Neutrophil (primary cell): ENCODE data around the gene KICS2.

Experiments
- H3K27ac ChIP-seq: fragments of 200-600 bp; sonication (generic); 2 replicates; pipeline ENCODE4 v1.5.1; 2016; ENCODE audit warnings: mild to moderate bottlenecking, moderate library complexity
- H3K27me3 ChIP-seq: fragments of 200-600 bp; sonication (generic); 2 replicates; pipeline ENCODE4 v1.6.0; 2016; ENCODE audit warnings: mild to moderate bottlenecking
- H3K36me3 ChIP-seq: fragments of 200-600 bp; sonication (generic); 2 replicates; pipeline ENCODE4 v1.5.1; 2017
- H3K4me1 ChIP-seq, 2 experiments: fragments of 200-600 bp in 1 of 2; sonication (generic) in 1 of 2; 1 replicate in 1 of 2; 2 replicates in 1 of 2; pipeline versions ENCODE4 v1.5.1 to v1.6.1; 2013 to 2016; ENCODE audit warnings: low read depth in 1 of 2, low read length in 1 of 2, mild to moderate bottlenecking in 1 of 2, moderate library complexity in 1 of 2; ENCODE audit not compliant: control insufficient read depth in 1 of 2, insufficient read depth in 1 of 2
- H3K4me3 ChIP-seq, 2 experiments: fragments of 200-600 bp in 1 of 2; sonication (generic) in 1 of 2; 1 replicate in 1 of 2; 2 replicates in 1 of 2; pipeline ENCODE4 v1.5.1; 2013 to 2016; ENCODE audit warnings: low read depth in 1 of 2, low read length in 1 of 2, mild to moderate bottlenecking in 1 of 2, moderate library complexity in 1 of 2
- H3K9me3 ChIP-seq: fragments of 200-600 bp; sonication (generic); 2 replicates; pipeline ENCODE4 v1.5.1; 2016
- TF ChIP-seq, protein P1 (sequence below): fragments of 200-600 bp; sonication (generic); IDR thresholded peaks from 2 replicates; pipeline ENCODE4 v1.5.1; 2016; ENCODE audit warnings: antibody characterized with exemption

The KICS2 gene

DNA sequence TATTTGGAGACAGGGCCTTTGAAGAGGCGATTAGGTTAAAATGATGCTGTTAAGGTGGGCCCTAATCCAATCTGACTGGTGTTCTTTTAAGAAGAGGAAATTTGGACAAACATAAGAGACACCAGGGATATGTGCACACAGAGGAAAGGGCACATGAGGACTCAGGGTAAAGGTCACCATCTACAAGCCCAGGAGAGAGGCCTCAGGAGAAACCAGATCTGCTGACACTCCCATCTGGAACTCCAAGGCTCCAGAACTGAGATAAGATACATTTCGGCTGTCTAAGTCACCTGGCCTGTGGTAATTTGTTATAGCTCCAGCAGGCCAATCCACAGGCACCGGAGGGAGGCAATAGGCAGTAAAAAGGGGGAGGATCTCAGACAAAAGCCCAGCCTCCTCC is 48.6 kb downstream of the KICS2 start:
- H3K27ac ChIP-seq = no peak overlapping the region
- H3K36me3 ChIP-seq = no peaks in the 10 kb centered on the region
- TF ChIP-seq, protein P1, sequence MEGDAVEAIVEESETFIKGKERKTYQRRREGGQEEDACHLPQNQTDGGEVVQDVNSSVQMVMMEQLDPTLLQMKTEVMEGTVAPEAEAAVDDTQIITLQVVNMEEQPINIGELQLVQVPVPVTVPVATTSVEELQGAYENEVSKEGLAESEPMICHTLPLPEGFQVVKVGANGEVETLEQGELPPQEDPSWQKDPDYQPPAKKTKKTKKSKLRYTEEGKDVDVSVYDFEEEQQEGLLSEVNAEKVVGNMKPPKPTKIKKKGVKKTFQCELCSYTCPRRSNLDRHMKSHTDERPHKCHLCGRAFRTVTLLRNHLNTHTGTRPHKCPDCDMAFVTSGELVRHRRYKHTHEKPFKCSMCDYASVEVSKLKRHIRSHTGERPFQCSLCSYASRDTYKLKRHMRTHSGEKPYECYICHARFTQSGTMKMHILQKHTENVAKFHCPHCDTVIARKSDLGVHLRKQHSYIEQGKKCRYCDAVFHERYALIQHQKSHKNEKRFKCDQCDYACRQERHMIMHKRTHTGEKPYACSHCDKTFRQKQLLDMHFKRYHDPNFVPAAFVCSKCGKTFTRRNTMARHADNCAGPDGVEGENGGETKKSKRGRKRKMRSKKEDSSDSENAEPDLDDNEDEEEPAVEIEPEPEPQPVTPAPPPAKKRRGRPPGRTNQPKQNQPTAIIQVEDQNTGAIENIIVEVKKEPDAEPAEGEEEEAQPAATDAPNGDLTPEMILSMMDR = no peak
- H3K27me3 ChIP-seq = no peaks in the 10 kb centered on the region
- H3K4me3 ChIP-seq = no peak overlapping the region
- H3K9me3 ChIP-seq = no peaks in the 10 kb centered on the region
- H3K4me1 ChIP-seq = no peaks in the 10 kb centered on the region
